GM12892 (cell line): Measurements from ENCODE around the gene NEUROG1.

Experiments
- POLR2AphosphoS5 ChIP-seq: IDR thresholded peaks from 2 replicates; pipeline ENCODE4 v1.6.1; 2011; ENCODE audit warnings: low read depth, low read length, control low read depth
- TAF1 ChIP-seq: IDR thresholded peaks from 2 replicates; pipeline ENCODE4 v1.6.1; 2011; ENCODE audit warnings: low read depth, mild to moderate bottlenecking, control low read depth, low read length, borderline replicate concordance

- TF ChIP-seq TAF1 (no peak), POLR2AphosphoS5 (no peak)
Observed at GRCh38 chr5:135547590-135548254, 12.0 kb upstream of the NEUROG1 start.
